Keratinocyte (primary cell): ENCODE measurements around the gene ACSL3. TPM values are rescaled to one million over a fixed set of nuclear protein-coding genes. Genes with fewer than 3 reads are reported as not detected.

Experiments used
- DNase-seq: peaks from one replicate; pipeline ENCODE4 v3.0.0-alpha.2; 2011; ENCODE audit warnings: low read depth, missing footprints, low spot score
- FAIRE-seq: peaks from 2 replicates; lab custom pipeline; 2011; peaks lifted over from hg19 to GRCh38; lab: Jason Lieb, UNC
- H2AFZ ChIP-seq: 2 replicates; pipeline ENCODE4 v1.6.0; 2012; ENCODE audit warnings: low read length, control low read depth, inconsistent platforms; ENCODE audit not compliant: control insufficient read depth
- H3K27ac ChIP-seq: 2 replicates; pipeline ENCODE4 v1.5.1; 2011; ENCODE audit warnings: low read length; ENCODE audit not compliant: control insufficient read depth, insufficient read depth
- H3K27me3 ChIP-seq: 3 replicates; pipeline ENCODE4 v1.6.0; 2011; ENCODE audit warnings: low read length; ENCODE audit not compliant: control insufficient read depth, insufficient read depth; ENCODE audit errors: extremely low read depth
- H3K36me3 ChIP-seq, 2 experiments: 2 replicates in 1 of 2; 3 replicates in 1 of 2; pipeline ENCODE4 v1.5.1; 2011; ENCODE audit warnings: low read length in 2 of 2, mild to moderate bottlenecking in 1 of 2; ENCODE audit not compliant: control insufficient read depth in 2 of 2, insufficient read depth in 2 of 2; ENCODE audit errors: extremely low read depth in 1 of 2
- H3K4me1 ChIP-seq: 3 replicates; pipeline ENCODE4 v1.5.1; 2011; ENCODE audit warnings: low read length; ENCODE audit not compliant: control insufficient read depth, insufficient read depth; ENCODE audit errors: extremely low read depth
- H3K4me2 ChIP-seq: 3 replicates; pipeline ENCODE4 v1.6.0; 2011; ENCODE audit warnings: low read depth, low read length; ENCODE audit not compliant: control insufficient read depth, insufficient read depth; ENCODE audit errors: extremely low read depth
- H3K4me3 ChIP-seq, 3 experiments: fragments of 200-600 bp in 1 of 3; sonication (generic) in 1 of 3; 2 replicates in 2 of 3; 3 replicates in 1 of 3; pipeline ENCODE4 v1.5.1; 2011 to 2016; ENCODE audit warnings: low read length in 3 of 3, mild to moderate bottlenecking in 3 of 3, control low read depth in 2 of 3, inconsistent platforms in 1 of 3, low read depth in 1 of 3, mixed read lengths in 1 of 3, mixed run types in 1 of 3, moderate library complexity in 1 of 3; ENCODE audit not compliant: control insufficient read depth in 2 of 3, insufficient read depth in 2 of 3; ENCODE audit errors: extremely low read depth in 1 of 3
- H3K79me2 ChIP-seq: 2 replicates; pipeline ENCODE4 v1.6.0; 2012; ENCODE audit warnings: low read length; ENCODE audit not compliant: control insufficient read depth, insufficient read depth
- H3K9ac ChIP-seq: 3 replicates; pipeline ENCODE4 v1.6.0; 2011; ENCODE audit warnings: low read length; ENCODE audit not compliant: control insufficient read depth, insufficient read depth; ENCODE audit errors: extremely low read depth
- H3K9me1 ChIP-seq: 3 replicates; pipeline ENCODE4 v1.6.0; 2011; ENCODE audit warnings: low read length; ENCODE audit not compliant: control insufficient read depth, insufficient read depth; ENCODE audit errors: extremely low read depth
- H3K9me3 ChIP-seq: 2 replicates; pipeline ENCODE4 v1.5.1; 2012; ENCODE audit warnings: low read depth, low read length; ENCODE audit not compliant: control insufficient read depth
- H4K20me1 ChIP-seq: 3 replicates; pipeline ENCODE4 v1.6.0; 2011; ENCODE audit warnings: low read length; ENCODE audit not compliant: control insufficient read depth, insufficient read depth; ENCODE audit errors: extremely low read depth
- EZH2 ChIP-seq: IDR thresholded peaks from one replicate; pipeline ENCODE4 v1.6.1; 2012; ENCODE audit warnings: inconsistent platforms, mild to moderate bottlenecking, low read length, moderate library complexity
- dilution Hi-C: fragments of 300-500 bp; cut with MboI; formaldehyde crosslinking; loops from one replicate; pipeline ENCODE4 v1.7.0; 2020; ENCODE audit warnings: low sequenced_read_pairs; ENCODE audit not compliant: extremely low pct_ligation_motif_present
- polyA plus RNA-seq, 5 experiments: library from polyadenylated mRNA; depleted of rRNA in 3 of 5; stranded (reverse) in 3 of 5; stranded (forward) in 1 of 5; unstranded in 1 of 5; fragments of >200 nt; gene quantifications; 1 replicate in 1 of 5; 2 replicates in 3 of 5; 3 replicates in 1 of 5; pipeline versions ENCODE4 v1.2.1 to v1.2.3, GENCODE V29; 2011 to 2012; ENCODE audit warnings: missing spikeins in 2 of 5, low read depth in 1 of 5, low replicate concordance in 1 of 5
- TF ChIP-seq, protein P1 (sequence below), 3 experiments: IDR thresholded peaks in 1 of 3; conservative IDR thresholded peaks in 1 of 3; optimal IDR thresholded peaks in 1 of 3; 2 replicates in 2 of 3; 3 replicates in 1 of 3; pipeline versions ENCODE3 to v1.5.1; 2011; ENCODE audit warnings: low read length in 3 of 3, mild to moderate bottlenecking in 3 of 3, moderate library complexity in 2 of 3, control low read depth in 1 of 3, inconsistent platforms in 1 of 3; ENCODE audit not compliant: insufficient read depth in 2 of 3; ENCODE audit errors: extremely low read depth in 1 of 3

ACSL3 gene
- polyA plus RNA-seq, 1 donor (not counting 4 experiments of a cell fraction or from before 2014, with no cell fraction given), result 197 TPM

DNA sequence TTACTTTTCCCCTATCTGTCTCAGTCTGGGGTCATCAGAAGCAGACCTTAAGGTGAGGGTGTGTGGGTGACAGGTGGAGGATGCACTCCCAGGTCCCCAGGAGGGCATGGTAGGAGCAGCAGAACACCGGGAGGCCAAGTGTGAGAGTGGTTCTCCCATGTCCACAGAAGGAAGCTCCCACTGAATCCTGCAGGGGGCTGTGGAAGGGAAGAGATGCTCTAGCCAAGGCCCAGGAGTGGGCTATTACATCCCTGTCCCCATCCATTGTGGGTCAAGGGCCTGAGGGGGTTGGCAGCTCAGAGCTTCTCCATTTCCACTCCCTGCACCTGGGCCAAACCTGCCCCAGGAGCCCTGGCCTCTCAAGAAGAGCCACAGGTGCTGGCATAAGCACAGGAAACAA lies 104.7 kb downstream of the ACSL3 start:
- H3K27ac ChIP-seq, result no peak overlapping the region
- FAIRE-seq (no peak), DNase-seq (no peak)
- H3K79me2 ChIP-seq, result no peaks in the 10 kb centered on the region
- dilution Hi-C loops, result no loop called here
- H3K4me2 ChIP-seq, result no peak overlapping the region
- H3K9ac ChIP-seq, result no peak overlapping the region
- no peaks in the 10 kb centered on the region for H3K9me3 ChIP-seq
- no peaks in the 10 kb centered on the region for H3K27me3 ChIP-seq
- no peak for TF ChIP-seq EZH2
- TF ChIP-seq, protein P1, sequence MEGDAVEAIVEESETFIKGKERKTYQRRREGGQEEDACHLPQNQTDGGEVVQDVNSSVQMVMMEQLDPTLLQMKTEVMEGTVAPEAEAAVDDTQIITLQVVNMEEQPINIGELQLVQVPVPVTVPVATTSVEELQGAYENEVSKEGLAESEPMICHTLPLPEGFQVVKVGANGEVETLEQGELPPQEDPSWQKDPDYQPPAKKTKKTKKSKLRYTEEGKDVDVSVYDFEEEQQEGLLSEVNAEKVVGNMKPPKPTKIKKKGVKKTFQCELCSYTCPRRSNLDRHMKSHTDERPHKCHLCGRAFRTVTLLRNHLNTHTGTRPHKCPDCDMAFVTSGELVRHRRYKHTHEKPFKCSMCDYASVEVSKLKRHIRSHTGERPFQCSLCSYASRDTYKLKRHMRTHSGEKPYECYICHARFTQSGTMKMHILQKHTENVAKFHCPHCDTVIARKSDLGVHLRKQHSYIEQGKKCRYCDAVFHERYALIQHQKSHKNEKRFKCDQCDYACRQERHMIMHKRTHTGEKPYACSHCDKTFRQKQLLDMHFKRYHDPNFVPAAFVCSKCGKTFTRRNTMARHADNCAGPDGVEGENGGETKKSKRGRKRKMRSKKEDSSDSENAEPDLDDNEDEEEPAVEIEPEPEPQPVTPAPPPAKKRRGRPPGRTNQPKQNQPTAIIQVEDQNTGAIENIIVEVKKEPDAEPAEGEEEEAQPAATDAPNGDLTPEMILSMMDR (optimal IDR thresholded peaks at IDR 0.05 in 1 of 3, IDR thresholded peaks at IDR 0.05 in 1 of 3, conservative IDR thresholded peaks at IDR 0.05 in 1 of 3; ENCODE audit: extremely low read depth in 1 of 3, insufficient read depth in 2 of 3, low read length in 3 of 3), result no peak
- H2AFZ ChIP-seq, result no peak overlapping the region
- H3K4me1 ChIP-seq, result no peaks in the 10 kb centered on the region
- H4K20me1 ChIP-seq, result no peaks in the 10 kb centered on the region
- H3K9me1 ChIP-seq, result no peaks in the 10 kb centered on the region
- no peak overlapping the region for H3K4me3 ChIP-seq
- H3K36me3 ChIP-seq, result no peaks in the 10 kb centered on the region

DNA sequence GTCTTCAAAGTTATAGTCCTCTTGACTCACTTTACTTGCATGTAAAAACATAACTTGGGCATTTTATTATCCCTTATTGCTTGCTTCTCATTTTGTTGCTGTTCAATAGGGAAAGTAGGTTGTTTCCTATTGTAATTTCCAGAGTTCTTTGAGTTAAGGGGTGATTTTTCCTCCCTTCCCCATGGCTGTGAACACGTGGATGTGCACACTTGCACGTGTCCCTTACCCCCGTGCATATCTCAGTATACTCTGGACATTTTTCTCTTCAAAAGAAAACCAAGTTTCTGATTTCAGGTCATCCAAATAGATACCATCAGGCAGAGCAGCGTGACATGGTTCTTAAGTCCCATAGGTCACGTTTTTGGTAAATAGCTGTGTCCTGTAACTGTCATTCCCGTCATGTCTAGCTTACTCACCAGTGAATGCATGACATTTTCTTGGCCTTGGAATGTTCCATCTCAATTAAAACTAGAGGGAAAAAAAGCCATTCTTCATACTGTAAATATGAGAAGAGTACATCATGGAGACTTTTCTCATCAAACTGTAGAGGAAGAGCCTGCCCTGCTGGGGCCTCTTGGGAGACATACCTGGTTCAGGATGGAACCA lies 107.8 kb downstream of the ACSL3 start:
- H3K27me3 ChIP-seq, result no peaks in the 10 kb centered on the region
- H3K27ac ChIP-seq, result no peak overlapping the region
- FAIRE-seq (no peak), DNase-seq (no peak)
- dilution Hi-C loops, result no loop called here
- no peaks in the 10 kb centered on the region for H4K20me1 ChIP-seq
- no peak overlapping the region for H2AFZ ChIP-seq
- no peak overlapping the region for H3K9ac ChIP-seq
- H3K9me3 ChIP-seq, result no peaks in the 10 kb centered on the region
- H3K4me2 ChIP-seq, result no peak overlapping the region
- no peaks in the 10 kb centered on the region for H3K9me1 ChIP-seq
- H3K79me2 ChIP-seq, result no peaks in the 10 kb centered on the region
- no peak overlapping the region for H3K4me3 ChIP-seq
- H3K4me1 ChIP-seq, result peaks cover 13% of the 10 kb centered on the region
- TF ChIP-seq, protein P1 (optimal IDR thresholded peaks at IDR 0.05 in 1 of 3, IDR thresholded peaks at IDR 0.05 in 1 of 3, conservative IDR thresholded peaks at IDR 0.05 in 1 of 3; ENCODE audit: extremely low read depth in 1 of 3, insufficient read depth in 2 of 3, low read length in 3 of 3), result no peak
- no peak for TF ChIP-seq EZH2
- H3K36me3 ChIP-seq, result no peaks in the 10 kb centered on the region
